HG03135 (cell line): ENCODE results near the gene KCTD20.
"Not testable (repeated sequence)": the region's sequence is repeated elsewhere in the genome, so short reads cannot be mapped to it uniquely, and the experiment has no call there.

ENCODE experiments used
- ATAC-seq: cut with Tn5 transposase; IDR thresholded peaks from one replicate; pipeline ENCODE4 v1.9.1; 2021; ENCODE audit warnings: mild to moderate bottlenecking, moderate library complexity; ENCODE audit not compliant: unreplicated experiment

The KCTD20 gene

DNA sequence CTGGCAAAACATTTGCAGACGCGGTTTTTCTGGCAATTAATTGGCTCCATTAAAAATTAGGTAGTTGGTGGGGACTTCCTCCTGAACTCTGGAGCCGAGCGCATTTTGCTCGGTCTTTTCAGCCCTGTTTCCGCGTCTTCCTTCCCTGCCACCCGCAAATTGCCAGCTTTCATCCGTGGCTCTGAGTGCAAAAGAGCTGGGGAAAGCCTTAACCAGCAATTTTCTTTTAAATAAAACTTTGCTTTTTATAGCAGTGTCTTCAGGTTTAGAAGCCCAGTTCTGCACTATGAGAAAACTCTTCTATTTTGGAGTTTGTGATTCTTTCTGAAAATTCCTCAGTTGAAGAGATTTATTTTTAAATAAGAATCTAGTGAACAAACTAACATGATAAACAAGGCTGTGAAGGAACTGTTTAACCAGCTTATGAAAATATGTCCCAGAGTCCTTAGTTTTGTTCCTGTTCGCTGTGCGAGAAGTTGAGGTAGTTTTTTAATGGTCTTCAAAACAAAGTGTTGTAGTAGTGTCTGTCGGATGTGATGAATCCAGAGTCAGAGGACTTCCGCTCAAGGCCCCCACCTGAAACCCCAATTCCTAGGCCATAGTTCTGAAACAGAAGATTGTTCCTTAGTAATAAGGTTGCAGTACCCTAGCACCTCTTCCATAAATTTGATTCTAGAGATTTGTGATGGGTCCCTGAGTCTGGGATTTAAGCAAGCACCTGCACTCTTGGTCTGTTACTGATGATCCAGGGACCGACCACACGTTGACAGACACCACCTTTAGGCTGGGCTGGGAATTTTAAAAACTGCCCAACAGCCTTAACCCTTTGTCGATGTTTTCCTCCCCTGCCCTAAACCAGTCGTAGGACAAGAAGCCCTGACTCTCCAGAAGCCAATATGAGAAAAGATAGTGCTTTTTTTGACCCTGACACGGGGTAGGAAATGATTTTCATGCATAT, 950 bp downstream of the KCTD20 start:
- ATAC-seq, result no peak

DNA sequence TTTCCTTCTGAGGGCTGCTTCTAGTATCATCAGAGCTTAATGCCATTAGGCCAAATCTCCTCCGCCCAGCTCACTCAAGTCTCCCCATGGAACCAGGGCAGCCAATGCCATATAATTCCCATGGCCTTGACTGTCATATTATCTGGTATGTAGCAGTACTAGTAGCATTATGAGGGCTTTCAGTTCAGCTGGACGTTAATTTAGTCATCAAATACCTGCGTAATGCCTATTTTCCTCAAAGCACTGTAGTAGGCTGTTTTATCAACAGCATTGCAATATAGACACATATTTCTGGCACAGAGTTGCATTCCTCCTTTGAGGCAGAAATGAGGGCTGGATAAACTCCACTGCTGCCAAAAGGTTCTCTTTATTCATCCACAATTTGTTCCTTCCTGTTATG, 1.7 kb downstream of the KCTD20 start:
- no peak for ATAC-seq

DNA sequence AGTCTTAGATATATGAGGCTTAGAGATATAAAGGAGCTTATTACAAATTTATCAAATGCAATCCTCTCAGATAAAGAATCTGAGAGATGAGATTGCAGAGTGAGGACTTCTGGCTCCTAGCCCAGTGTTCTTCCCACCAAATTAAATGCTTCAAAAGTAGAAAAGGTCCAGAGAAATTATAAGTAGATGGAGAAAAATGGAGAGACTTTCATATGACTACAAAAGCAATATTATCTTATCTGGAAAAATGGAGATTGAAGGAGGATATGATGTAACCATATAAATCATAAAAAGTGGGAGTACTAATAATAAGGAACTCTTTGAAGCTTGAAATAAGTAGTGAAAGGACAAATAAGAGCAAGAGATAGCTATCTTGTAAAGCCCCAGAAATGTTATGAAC, 2.8 kb downstream of the KCTD20 start:
- ATAC-seq, result no peak

DNA sequence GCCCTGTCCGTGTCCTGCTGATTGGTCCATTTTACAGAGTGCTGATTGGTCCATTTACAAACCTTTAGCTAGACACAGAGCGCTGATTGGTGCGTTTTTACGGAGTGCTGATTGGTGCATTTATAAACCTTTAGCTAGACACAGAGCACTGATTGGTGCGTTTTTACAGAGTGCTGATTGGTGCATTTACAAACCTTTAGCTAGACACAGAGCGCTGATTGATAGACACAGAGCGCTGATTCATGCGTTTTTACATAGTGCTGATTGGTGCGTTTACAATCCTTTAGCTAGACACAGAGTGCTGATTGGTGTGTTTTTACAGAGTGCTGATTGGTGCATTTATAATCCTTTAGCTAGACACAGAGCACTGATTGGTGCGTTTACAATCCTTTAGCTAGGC, 6.4 kb downstream of the KCTD20 start:
- not testable (repeated sequence) for ATAC-seq

DNA sequence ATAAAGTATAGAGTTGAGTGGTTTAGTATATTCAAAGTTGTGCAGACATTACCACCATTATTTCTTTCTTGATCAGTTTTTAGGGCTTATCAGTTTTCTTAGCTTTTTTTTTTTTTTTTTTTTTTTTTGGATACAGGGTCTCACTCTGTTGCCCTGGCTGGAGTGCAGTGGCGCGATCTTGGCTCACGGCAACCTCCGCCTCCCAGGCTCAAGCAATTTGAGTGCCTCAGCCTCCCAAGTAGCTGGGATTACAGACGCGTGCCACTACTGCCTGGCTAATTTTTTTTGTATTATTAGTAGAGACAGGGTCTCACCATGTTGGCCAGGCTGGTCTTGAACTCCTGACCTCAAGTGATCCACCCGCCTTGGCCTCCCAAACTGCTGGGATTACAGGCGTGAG, 10.1 kb downstream of the KCTD20 start:
- ATAC-seq, result not testable (repeated sequence)

DNA sequence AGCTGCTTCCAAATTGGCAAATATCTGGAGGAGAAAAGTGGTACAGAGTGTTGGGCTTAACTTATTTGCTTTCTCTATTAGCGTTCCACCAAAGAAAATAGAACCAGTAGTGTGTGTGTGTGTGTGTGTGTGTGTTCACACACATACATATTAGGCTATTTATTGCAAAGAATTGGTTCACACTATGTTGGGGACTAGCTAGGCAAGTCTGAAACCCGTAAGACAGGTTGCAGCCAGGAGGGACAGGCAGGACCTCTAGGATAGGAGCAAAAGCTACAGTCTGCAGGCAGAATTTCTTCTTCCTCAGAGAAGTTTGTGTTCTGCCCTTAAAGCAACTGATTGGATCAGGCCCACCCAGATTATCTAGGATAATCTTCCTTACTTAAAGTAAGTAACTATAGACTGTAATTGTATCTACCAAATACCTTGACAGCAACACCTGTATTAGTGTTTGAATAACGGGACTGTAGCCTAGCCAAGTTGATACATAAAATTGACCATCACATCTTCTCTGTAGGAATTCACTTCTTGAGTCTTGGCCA, 12.8 kb downstream of the KCTD20 start:
- no peak for ATAC-seq

DNA sequence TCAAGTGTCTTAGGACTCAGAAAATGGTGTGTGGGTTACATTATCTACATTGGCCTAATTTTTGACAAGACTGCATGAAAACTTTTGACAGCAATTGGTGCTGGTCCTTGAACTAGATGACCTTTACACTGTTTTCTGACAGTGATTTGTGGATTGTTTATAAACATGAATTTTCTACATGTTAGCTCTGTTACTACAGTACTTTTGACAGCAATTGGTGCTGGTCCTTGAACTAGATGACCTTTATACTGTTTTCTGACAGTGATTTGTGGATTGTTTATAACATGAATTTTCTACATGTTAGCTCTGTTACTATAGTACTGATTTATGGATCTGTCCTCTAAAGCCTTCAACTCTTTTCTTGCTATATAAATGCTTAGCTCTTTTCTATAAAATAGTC, 16.7 kb downstream of the KCTD20 start:
- no peak for ATAC-seq

DNA sequence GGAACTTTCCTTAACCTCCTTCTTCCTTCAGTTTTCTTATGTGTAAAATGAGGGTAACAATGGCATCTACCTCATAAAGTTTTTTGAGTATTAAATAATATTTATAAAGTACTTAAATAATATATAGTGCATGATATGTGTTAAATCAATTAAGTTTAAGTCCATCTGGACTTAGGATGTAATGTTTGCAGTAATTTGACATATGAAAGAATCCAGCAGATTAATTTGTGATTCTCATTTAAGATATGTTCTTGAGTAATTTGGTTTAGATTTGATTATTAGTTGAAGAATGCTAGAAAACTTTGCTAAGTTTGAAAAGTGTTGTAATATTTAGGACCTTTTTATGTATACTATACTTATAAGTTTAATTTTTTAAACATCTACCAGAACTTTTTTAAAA, 18.1 kb downstream of the KCTD20 start:
- no peak for ATAC-seq

DNA sequence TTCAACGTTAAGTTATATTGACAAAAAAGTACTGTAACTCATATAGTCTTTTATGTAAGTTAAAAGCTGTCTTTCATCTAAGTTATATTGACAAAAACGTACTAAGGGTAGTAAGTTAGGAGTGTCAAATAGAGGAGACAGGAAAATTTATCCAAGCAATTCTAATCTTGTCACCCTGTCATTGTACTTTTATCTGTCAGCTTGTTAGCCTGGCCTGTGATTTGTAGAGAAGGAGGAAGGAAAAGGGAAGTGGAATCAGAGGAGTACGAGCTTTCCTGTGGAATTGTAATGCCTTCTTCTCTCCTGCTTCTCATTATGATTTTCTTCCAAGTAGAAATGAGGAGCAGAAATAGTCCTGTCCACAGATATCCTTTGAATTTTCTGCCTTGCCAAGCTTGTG, 18.8 kb downstream of the KCTD20 start:
- ATAC-seq, result no peak

DNA sequence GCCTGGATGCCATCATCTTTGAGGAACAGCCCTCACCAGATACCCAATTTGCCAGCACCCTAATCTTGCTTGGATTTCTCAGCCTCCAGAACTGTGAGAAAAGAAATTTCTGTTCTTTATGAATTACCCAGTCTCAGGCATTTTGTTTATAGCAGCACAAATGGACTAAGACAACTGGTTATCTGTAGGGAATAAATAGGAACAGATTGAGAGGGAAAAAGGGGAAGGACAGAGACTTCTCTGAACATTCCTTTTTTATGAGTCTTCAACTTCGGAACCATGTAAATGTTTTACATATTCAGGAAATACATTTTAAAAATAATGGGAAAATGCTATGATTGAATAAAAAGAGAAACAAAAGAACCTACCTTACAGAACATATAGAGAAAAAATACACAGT, 20.9 kb downstream of the KCTD20 start:
- ATAC-seq, result no peak

DNA sequence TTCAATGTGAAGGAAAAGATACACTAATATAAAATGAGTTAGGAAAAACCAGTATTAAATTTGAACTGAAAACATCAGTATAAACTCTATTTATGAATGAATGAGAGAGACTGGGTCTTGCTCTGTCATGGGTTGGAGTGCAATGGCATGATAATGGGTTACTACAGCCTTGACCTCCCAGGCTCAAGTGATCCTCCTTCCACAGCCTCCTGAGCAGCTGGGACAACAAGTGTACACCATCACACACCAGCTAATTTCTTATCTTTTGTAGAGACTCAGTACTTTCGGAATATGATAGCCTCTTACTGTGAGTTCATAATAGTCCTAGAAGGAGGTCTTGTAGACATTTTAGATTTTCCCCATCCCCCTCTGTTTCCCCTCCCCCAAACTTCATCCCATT, 21.4 kb downstream of the KCTD20 start:
- ATAC-seq, result no peak

DNA sequence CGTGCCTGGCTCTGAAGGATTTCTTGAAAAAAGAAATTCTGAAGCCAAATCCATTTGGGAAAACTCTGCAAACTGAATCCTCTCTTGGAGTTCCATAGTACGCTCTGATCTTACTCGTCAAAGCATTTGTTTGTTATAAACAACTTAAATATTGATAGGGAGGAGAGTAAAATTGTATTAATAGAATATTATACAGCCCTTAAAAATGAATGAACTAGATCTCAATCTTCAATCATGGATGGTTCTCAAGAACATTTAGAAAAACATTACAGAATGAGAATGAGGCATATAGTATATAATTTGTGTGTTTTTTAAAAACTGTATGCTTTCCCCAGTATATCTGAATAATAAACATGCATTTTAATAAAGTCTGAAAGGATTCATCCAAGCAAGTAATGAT, 24.8 kb downstream of the KCTD20 start:
- ATAC-seq, result no peak

DNA sequence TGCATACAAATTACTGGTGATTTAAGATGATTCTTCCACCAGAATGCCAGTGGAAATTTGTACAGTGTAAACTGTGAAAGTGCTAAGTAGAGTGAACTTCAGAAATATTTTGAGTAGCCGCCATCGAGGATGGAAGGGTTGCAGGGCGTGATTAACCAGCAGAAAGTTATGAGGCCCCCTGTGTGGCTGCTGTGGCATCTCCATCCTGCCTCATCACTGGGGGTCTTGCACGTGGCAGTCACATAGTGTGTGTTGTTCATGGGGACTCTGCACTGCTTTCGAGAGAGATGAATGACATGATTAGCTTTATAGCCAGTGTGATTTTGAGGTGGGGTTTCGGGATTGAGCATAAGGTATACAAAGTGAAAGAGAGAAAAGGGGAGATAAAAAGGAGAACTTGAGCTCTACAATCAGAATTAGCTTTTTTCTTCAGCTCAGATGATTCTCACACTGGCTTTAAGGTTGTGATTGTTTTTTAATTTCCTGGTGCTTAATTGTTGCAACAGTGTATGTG, 26.4 kb downstream of the KCTD20 start:
- ATAC-seq, result no peak

DNA sequence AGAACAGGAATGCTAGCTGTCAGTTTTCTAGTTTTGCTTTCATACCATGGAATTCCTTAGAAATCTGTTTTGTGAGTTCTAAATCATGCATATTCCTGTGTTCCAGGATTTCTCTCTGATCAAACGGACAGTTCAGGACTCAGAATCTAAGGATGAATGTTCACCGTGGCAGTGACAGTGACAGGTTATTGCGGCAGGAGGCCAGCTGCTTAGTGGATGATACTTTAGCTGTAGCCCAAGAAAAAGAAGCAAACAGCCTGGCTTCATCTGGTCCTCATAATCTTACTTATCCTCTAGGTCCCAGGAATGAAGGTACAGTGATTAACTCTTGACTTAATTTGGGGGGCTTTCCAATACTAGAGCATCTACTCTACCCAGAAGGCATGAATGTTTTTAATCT, 27.1 kb downstream of the KCTD20 start:
- no peak for ATAC-seq

DNA sequence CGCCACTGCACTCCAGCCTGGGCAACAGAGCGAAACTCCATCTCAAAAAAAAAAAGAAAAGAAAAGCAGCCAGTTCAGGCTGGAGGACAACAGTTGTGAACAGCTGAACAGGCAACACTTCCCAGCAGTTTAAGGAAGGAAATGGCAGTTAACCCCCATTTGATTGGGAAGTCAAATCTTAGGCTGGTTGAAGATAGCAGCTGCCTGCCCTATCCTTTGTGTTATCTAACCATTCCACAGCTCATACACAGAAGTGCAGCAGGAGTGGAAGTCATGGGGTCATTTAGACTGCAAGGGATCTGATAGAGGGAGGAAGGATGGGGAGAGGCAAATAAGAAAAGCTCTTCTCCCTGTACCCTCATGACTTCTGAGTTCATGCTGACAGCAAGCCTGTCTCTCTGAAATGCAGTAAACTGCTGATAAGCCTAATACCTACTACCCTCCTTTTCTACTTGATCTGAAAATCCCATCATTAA, 35.3 kb downstream of the KCTD20 start:
- no peak for ATAC-seq

DNA sequence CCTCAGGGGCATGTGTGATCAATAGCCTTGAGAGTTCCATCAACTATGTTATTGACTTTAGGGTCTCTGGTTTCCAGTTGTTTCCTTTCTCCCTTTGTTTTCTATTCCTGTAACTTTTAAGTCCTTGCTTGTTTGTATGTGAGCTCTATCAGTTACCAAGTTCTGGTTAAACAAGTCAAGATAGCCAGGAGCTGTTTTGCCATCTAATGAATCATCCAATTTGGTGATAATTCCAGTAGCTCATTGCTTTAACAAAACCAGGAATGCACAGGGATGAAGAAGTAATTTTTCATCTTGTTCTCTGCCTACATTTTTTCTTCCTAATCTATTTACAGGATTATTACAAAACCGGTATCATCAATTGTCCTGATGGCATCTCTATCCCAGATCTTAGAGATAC, 36.5 kb downstream of the KCTD20 start:
- ATAC-seq, result no peak

DNA sequence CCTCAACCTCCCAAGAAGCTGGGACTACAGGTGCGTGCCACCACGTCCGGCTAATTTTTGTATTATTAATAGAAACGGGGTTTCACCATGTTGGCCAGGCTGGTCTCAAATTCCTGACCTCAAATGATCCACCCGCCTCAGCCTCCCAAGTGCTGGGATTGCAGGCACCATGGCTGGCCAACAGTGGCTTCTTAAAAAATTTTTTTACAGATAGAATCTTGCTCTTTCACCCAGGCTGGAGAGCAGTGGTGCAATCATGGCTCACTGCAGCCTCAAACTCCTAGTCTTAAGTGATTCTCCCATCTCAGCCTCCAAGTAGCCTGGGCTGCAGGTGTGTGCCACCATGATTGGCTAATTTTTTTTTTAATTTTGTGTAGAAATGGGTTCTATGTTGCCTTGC, 40.5 kb downstream of the KCTD20 start:
- not testable (repeated sequence) for ATAC-seq

DNA sequence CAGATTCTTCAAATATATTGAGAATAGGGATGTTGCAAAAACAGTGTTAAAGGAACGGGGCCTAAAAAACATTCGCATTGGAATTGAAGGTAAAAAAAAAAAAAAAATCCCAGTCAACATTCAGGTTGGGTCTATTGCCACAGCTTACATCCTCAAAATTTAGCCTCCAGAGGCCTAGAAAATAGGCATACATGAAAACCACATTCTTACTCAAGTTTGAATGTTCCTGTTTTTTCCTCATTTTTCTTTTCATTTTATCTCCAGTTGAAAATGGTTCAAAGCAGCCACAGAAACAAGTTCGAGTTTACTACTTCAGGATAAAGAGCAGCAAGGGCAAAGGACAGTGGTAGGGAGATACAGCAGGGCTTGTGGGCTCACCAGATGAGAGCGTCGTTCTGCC, 41.9 kb downstream of the KCTD20 start:
- ATAC-seq, result no peak

DNA sequence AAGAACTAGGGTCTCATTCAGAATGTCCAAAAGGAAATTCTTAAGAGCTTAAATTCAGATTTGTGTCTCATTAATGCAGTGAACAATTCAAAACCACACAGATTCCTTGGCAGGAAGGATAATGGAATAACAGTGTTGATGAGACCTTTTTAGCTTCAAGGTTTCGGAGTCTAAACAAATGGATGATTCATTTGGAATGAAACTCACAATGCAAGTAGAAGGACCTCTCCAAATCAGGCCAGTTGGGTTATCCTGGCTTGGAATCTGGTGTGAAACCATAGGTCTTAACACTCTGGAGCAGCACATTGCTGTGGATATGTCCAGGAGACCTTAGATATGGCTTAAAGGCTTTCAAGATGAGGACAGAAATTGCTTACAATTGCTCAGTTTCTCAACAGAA, 44.9 kb downstream of the KCTD20 start:
- ATAC-seq, result no peak

DNA sequence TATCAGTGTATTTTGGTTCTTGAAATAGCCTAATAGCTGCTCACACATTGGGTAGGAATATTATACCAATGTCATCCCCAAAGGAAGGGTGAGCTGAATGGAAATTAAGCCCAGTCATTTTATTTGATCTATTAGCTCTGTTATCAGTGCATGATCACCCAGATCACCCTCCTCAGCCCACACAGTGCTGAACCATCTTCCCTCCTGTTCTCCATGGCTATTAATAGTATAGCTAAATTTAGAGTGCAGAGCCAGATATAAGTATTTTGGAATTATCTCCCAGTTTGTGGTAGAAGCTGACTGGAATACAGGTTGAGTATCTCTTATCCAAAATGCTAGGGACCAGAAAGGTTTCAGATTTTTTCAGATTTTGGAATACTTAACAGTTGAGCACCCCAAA, 45.4 kb downstream of the KCTD20 start:
- no peak for ATAC-seq

DNA sequence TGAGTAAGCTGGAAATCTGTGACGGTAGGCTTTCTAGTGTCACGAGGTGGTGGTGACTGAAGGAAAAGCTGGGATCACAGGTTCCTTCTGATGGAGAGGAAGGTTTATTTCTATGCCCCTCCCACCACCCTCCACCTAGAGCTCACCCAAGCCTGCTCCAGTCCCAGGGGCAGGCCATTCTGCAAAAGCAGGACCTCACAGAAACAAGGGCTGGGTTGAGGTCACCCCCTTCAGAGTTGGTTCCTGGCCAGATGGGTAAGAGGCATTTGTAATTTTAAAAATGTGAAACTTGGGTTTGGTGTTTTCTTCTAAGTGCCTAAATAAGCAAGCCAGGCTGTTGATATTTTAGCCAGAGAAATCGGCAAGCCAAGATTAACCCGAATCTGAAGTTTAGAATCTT, 46.6 kb downstream of the KCTD20 start:
- ATAC-seq, result no peak

DNA sequence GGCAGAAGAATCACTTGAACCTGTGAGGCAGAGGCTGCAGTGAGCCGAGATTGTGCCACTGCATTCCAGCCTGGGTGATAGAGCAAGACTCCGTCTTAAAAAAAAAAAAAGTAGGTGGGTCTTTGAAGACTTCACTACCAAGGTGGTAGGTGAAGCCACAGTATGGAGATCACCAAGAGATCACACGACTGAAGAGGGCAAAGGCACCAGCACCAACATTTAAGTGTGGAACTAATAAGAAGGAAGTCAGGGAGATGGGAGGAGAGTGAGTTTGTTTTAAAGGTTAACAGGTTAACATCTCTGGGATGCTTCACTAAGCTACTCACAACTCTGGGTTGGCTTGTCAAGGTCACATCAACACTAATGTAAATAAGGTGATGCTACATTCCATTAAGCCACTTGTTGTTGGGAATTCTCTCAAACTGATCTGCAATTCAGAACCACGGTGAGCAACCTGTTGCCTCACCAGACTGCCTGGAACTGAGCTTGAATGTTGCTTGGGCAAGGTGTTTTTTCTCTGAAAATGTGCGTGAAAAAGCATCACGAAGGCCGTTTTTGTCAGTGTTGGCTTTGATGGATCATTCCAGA, 48.7 kb downstream of the KCTD20 start:
- ATAC-seq, result no peak
